HepG2 (cell line): ENCODE data around the gene SPACA4. TPM values are rescaled to one million over a fixed set of nuclear protein-coding genes. Genes with fewer than 3 reads are reported as not detected.

Experiments
- ATAC-seq: fragments of 200-7000 bp; cut with Tn5 transposase; 3 replicates; pipeline ENCODE4 v1.9.1; 2020; ENCODE audit warnings: mild to moderate bottlenecking, moderate library complexity
- BruUV-seq: library from RNA; stranded (reverse); fragments of 400-500 nt; replicated peaks from 2 replicates; lab custom pipeline; 2021; lab: Mats Ljungman, UMichigan
- CTCF ChIA-PET: fragments of 300-600 bp; formaldehyde crosslinking; extraction: SDS; loops from one replicate; lab custom pipeline; 2021; ENCODE audit warnings: low total read pairs, inconsistent platforms, low intra/inter-chr PET ratio; lab: Yijun Ruan, JAX
- POLR2A ChIA-PET: fragments of 350-600 bp; sonication (Branson Sonifier 250); formaldehyde crosslinking; loops from one replicate; lab custom pipeline; 2020; ENCODE audit warnings: antibody characterized with exemption, inconsistent platforms; lab: Yijun Ruan, JAX
- DNase-seq: peaks from one replicate; pipeline ENCODE4 v3.0.0-alpha.2; 2015; ENCODE audit warnings: low spot score
- FAIRE-seq: peaks from 3 replicates; lab custom pipeline; 2011; peaks lifted over from hg19 to GRCh38; lab: Jason Lieb, UNC
- H2AFZ ChIP-seq: one replicate; pipeline ENCODE4 v1.6.1; 2011; ENCODE audit warnings: low read length, inconsistent platforms
- H3K27ac ChIP-seq: fragments of 300-600 bp; 3 replicates; pipeline ENCODE4 v1.8.0; 2011; ENCODE audit warnings: mixed run types, mild to moderate bottlenecking, mixed read lengths, low read length, inconsistent platforms; ENCODE audit not compliant: insufficient read depth; ENCODE audit errors: extremely low read length
- H3K27me3 ChIP-seq, 2 experiments: fragments of 200-600 bp in 1 of 2; 2 replicates in 1 of 2; 3 replicates in 1 of 2; pipeline versions ENCODE4 v1.6.0 to v1.8.0; 2011; ENCODE audit warnings: low read length in 2 of 2, mild to moderate bottlenecking in 2 of 2, moderate library complexity in 2 of 2, inconsistent platforms in 1 of 2; ENCODE audit not compliant: insufficient read depth in 2 of 2, control insufficient read depth in 1 of 2
- H3K36me3 ChIP-seq, 2 experiments: fragments of 200-600 bp in 1 of 2; replicated peaks in 1 of 2; 2 replicates in 1 of 2; 3 replicates in 1 of 2; pipeline versions ENCODE4 v1.5.1 to v1.8.0; 2011; ENCODE audit warnings: low read length in 2 of 2, inconsistent platforms in 1 of 2; ENCODE audit not compliant: insufficient read depth in 2 of 2, control insufficient read depth in 1 of 2
- H3K4me1 ChIP-seq: 2 replicates; pipeline ENCODE4 v1.5.1; 2012; ENCODE audit warnings: low read length, inconsistent platforms; ENCODE audit not compliant: insufficient read depth
- H3K4me2 ChIP-seq: 2 replicates; pipeline ENCODE4 v1.6.0; 2011; ENCODE audit warnings: low read depth, low read length, inconsistent platforms
- H3K4me3 ChIP-seq, 3 experiments: fragments of 200-600 bp in 1 of 3; sonication (generic), shearing (Covaris generic) in 1 of 3; replicated peaks in 1 of 3; 2 replicates each; pipeline ENCODE4 v1.5.1; 2011 to 2016; ENCODE audit warnings: low read length in 3 of 3, inconsistent platforms in 2 of 3, low read depth in 2 of 3, mild to moderate bottlenecking in 2 of 3, control low read depth in 1 of 3, mixed read lengths in 1 of 3; ENCODE audit not compliant: insufficient read depth in 1 of 3
- H3K79me2 ChIP-seq: one replicate; pipeline ENCODE4 v1.6.1; 2011; ENCODE audit warnings: low read length, inconsistent platforms; ENCODE audit not compliant: insufficient read depth
- H3K9ac ChIP-seq: 2 replicates; pipeline ENCODE4 v1.6.0; 2011; ENCODE audit warnings: mild to moderate bottlenecking, low read depth, low read length, inconsistent platforms; ENCODE audit not compliant: insufficient read depth
- H3K9me3 ChIP-seq: 2 replicates; pipeline ENCODE4 v1.5.1; 2012; ENCODE audit warnings: mild to moderate bottlenecking, low read length
- H4K20me1 ChIP-seq: 2 replicates; pipeline ENCODE4 v1.6.0; 2011; ENCODE audit warnings: inconsistent platforms, mild to moderate bottlenecking, low read length, moderate library complexity; ENCODE audit not compliant: insufficient read depth
- FOXA1 ChIP-seq, 2 experiments: fragments of 450-650 bp in 1 of 2; sonication (generic) in 1 of 2; formaldehyde crosslinking in 1 of 2; IDR thresholded peaks; 2 replicates each; pipeline versions ENCODE4 v1.4.0 to v1.6.1; 2016 to 2020; ENCODE audit warnings: missing genetic modification reagents in 1 of 2
- KMT2B ChIP-seq: IDR thresholded peaks from 2 replicates; pipeline ENCODE4 v1.6.1; 2016; ENCODE audit warnings: missing genetic modification reagents, missing compliant biosample characterization
- LCORL ChIP-seq, 2 experiments: fragments of 450-650 bp in 1 of 2; sonication (generic) in 1 of 2; formaldehyde crosslinking in 1 of 2; IDR thresholded peaks; 2 replicates each; pipeline versions ENCODE4 v1.5.0 to v1.6.1; 2017 to 2020; ENCODE audit warnings: antibody characterized with exemption in 1 of 2, missing genetic modification reagents in 1 of 2
- RXRB ChIP-seq: IDR thresholded peaks from 2 replicates; pipeline ENCODE4 v1.6.1; 2016; ENCODE audit warnings: borderline replicate concordance, missing genetic modification reagents, missing compliant biosample characterization
- SAP130 ChIP-seq: IDR thresholded peaks from 2 replicates; pipeline ENCODE4 v1.6.1; 2016; ENCODE audit warnings: low read depth
- SYNCRIP ChIP-seq: fragments of 200-400 bp; formaldehyde crosslinking; IDR thresholded peaks from 2 replicates; pipeline ENCODE4 v1.6.1; 2018; ENCODE audit warnings: mild to moderate bottlenecking, low read depth, low read length; ENCODE audit not compliant: insufficient read depth
- ZNF263 ChIP-seq: sonication (generic); formaldehyde crosslinking; IDR thresholded peaks from 2 replicates; pipeline ENCODE4 v1.4.0; 2020; ENCODE audit warnings: missing genetic modification reagents
- ZNF598 ChIP-seq: sonication (generic); formaldehyde crosslinking; IDR thresholded peaks from 2 replicates; pipeline ENCODE4 v1.5.1; 2020; ENCODE audit warnings: mild to moderate bottlenecking, missing genetic modification reagents, borderline replicate concordance
- ZNF768 ChIP-seq: sonication (generic); formaldehyde crosslinking; IDR thresholded peaks from 2 replicates; pipeline ENCODE4 v1.4.0; 2020; ENCODE audit warnings: missing genetic modification reagents
- WGBS: methylation state at CpG from one replicate; pipeline ENCODE4 v1.1.6; 2017; ENCODE audit warnings: low lambda C conversion rate; 5-methylcytosine and 5-hydroxymethylcytosine counted together
- in situ Hi-C: cut with HindIII; loops from 2 replicates; pipeline ENCODE4 v1.10.0; 2017; ENCODE audit warnings: low pct_unique_long_range_greater_than_20kb; ENCODE audit not compliant: extremely low pct_ligation_motif_present
- intact Hi-C: fragments of 100-400 bp; cut with micrococcal nuclease; formaldehyde crosslinking; loops from one replicate; pipeline ENCODE4 v1.10.0; 2022; ENCODE audit not compliant: unreplicated experiment
- polyA plus RNA-seq, 8 experiments: library from polyadenylated mRNA; depleted of rRNA in 3 of 8; stranded (reverse) in 7 of 8; unstranded in 1 of 8; fragments of >200 nt; fragmentation: Illumina TruSeq in 4 of 8; extraction: Trizol in 4 of 8; gene quantifications; 2 replicates each; pipeline versions ENCODE4 v1.2.1 to v1.2.3, GENCODE V29; 2011 to 2016; ENCODE audit warnings: low read depth in 4 of 8, missing spikeins in 1 of 8, mixed read lengths in 1 of 8; ENCODE audit not compliant: insufficient read depth in 1 of 8
- total RNA-seq, 5 experiments: library from RNA; depleted of rRNA; stranded (reverse); fragments of >200 nt; fragmentation: Illumina TruSeq; extraction: Trizol; gene quantifications; 2 replicates each; pipeline ENCODE4 v1.2.3, GENCODE V29; 2016; ENCODE audit warnings: low read depth in 1 of 5
- TF ChIP-seq, protein P1 (sequence below): sonication (generic); formaldehyde crosslinking; IDR thresholded peaks from 2 replicates; pipeline ENCODE4 v1.5.1; 2020; ENCODE audit warnings: mild to moderate bottlenecking, missing genetic modification reagents, moderate library complexity
- TF ChIP-seq, protein P2 (sequence below): sonication (generic); formaldehyde crosslinking; IDR thresholded peaks from 2 replicates; pipeline ENCODE4 v1.4.0; 2020; ENCODE audit warnings: missing genetic modification reagents, borderline replicate concordance
- TF ChIP-seq, protein P3 (sequence below): sonication (generic); formaldehyde crosslinking; IDR thresholded peaks from 2 replicates; pipeline ENCODE4 v1.5.1; 2020; ENCODE audit warnings: missing genetic modification reagents, mild to moderate bottlenecking, borderline replicate concordance

The SPACA4 gene
- total and polyA plus RNA-seq, 2 of the 13 experiments (the other 11 are each of a cell fraction or from before 2014, with no cell fraction given): not detected

DNA sequence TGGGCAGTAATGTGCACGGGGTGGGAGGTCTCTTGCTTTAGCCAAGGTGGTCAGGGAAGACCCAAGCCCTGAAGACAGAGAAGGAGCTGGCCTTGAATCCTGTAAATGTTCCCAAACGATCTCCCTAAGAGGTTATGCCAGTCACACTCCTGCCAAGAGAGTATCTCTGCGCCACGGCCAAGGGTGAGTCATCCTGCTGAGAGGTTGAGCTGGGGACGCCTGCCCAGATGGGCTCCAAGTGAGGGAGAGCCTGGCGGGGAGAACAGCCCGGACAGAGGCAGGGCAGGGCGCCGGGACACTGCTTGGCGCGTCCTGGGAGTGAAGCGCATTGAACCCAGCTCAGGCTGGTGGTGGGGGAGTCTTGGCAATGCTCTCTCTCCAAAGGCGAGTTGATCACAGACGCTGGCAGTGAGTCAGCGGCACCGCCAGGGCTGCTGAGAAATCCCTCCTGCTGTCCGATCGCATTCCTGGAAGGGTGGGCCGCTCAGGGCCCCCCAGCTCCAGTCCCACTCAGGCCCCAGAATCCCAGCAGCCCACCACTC lies 38.1 kb upstream of the SPACA4 start:
- Histone ChIP-seq H3K4me2 (peak overlapping the region; percentile 67), H4K20me1 (no peaks in the 10 kb centered on the region), H3K27me3 (no peaks in the 10 kb centered on the region), H3K4me3 (peak overlapping the region in 1 of 3 experiments; percentile 60; a peak in 1 of 6 replicates), H2AFZ (no peak overlapping the region), H3K9me3 (no peaks in the 10 kb centered on the region), H3K79me2 (no peaks in the 10 kb centered on the region), H3K27ac (no peak overlapping the region), H3K36me3 (no peaks in the 10 kb centered on the region), H3K9ac (peak overlapping the region; percentile 44; the same call in 1 of the 2 replicates), H3K4me1 (peaks cover 80% of the 10 kb centered on the region)
- CTCF ChIA-PET: no interaction called here
- no TSS peak for BruUV-seq
- WGBS: 19% methylated on average over 4 of the region's 19 CpGs
- no peak for FAIRE-seq
- intact Hi-C loops: no loop called here
- peak; percentile 77 for ATAC-seq
- in situ Hi-C loops: no loop called here
- POLR2A ChIA-PET: interaction anchor here (0.6 to 1.5 kb wide), 6 partner anchors 10 to 66 kb away, joined by 3 to 8 read pairs (median 4); partner anchors contain the start of genes RPL18 and SPHK2
- peak; percentile 61 for DNase-seq
- TF ChIP-seq, protein P1, sequence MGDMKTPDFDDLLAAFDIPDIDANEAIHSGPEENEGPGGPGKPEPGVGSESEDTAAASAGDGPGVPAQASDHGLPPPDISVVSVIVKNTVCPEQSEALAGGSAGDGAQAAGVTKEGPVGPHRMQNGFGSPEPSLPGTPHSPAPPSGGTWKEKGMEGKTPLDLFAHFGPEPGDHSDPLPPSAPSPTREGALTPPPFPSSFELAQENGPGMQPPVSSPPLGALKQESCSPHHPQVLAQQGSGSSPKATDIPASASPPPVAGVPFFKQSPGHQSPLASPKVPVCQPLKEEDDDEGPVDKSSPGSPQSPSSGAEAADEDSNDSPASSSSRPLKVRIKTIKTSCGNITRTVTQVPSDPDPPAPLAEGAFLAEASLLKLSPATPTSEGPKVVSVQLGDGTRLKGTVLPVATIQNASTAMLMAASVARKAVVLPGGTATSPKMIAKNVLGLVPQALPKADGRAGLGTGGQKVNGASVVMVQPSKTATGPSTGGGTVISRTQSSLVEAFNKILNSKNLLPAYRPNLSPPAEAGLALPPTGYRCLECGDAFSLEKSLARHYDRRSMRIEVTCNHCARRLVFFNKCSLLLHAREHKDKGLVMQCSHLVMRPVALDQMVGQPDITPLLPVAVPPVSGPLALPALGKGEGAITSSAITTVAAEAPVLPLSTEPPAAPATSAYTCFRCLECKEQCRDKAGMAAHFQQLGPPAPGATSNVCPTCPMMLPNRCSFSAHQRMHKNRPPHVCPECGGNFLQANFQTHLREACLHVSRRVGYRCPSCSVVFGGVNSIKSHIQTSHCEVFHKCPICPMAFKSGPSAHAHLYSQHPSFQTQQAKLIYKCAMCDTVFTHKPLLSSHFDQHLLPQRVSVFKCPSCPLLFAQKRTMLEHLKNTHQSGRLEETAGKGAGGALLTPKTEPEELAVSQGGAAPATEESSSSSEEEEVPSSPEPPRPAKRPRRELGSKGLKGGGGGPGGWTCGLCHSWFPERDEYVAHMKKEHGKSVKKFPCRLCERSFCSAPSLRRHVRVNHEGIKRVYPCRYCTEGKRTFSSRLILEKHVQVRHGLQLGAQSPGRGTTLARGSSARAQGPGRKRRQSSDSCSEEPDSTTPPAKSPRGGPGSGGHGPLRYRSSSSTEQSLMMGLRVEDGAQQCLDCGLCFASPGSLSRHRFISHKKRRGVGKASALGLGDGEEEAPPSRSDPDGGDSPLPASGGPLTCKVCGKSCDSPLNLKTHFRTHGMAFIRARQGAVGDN (CRISPR knock-in tag): peak; percentile 55
- peak; percentile 22; the same call in 1 of the 2 replicates for TF ChIP-seq ZNF263 (CRISPR knock-in tag)
- TF ChIP-seq SAP130 (CRISPR knock-in tag): 0 out of 2 replicates have a peak, but pooled peaks have one; percentile 33
- TF ChIP-seq, protein P2, sequence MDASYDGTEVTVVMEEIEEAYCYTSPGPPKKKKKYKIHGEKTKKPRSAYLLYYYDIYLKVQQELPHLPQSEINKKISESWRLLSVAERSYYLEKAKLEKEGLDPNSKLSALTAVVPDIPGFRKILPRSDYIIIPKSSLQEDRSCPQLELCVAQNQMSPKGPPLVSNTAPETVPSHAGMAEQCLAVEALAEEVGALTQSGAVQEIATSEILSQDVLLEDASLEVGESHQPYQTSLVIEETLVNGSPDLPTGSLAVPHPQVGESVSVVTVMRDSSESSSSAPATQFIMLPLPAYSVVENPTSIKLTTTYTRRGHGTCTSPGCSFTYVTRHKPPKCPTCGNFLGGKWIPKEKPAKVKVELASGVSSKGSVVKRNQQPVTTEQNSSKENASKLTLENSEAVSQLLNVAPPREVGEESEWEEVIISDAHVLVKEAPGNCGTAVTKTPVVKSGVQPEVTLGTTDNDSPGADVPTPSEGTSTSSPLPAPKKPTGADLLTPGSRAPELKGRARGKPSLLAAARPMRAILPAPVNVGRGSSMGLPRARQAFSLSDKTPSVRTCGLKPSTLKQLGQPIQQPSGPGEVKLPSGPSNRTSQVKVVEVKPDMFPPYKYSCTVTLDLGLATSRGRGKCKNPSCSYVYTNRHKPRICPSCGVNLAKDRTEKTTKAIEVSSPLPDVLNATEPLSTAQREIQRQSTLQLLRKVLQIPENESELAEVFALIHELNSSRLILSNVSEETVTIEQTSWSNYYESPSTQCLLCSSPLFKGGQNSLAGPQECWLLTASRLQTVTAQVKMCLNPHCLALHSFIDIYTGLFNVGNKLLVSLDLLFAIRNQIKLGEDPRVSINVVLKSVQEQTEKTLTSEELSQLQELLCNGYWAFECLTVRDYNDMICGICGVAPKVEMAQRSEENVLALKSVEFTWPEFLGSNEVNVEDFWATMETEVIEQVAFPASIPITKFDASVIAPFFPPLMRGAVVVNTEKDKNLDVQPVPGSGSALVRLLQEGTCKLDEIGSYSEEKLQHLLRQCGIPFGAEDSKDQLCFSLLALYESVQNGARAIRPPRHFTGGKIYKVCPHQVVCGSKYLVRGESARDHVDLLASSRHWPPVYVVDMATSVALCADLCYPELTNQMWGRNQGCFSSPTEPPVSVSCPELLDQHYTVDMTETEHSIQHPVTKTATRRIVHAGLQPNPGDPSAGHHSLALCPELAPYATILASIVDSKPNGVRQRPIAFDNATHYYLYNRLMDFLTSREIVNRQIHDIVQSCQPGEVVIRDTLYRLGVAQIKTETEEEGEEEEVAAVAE (CRISPR knock-in tag): no peak
- TF ChIP-seq ZNF598: 0 out of 2 replicates have a peak, but pooled peaks have one; percentile 23
- TF ChIP-seq, protein P3, sequence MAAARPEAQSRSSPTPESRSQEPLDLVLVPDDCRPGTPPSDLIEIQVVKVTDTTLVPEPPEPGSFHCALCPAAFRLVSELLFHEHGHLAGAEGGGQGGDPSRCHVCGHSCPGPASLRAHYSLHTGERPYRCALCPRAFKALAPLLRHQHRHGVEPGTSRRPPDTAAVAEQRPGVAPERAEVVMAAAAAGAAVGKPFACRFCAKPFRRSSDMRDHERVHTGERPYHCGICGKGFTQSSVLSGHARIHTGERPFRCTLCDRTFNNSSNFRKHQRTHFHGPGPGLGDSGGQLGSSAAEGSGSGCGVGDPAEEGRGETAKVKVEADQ (CRISPR knock-in tag): 0 out of 2 replicates have a peak, but pooled peaks have one; percentile 30
- 0 out of 2 replicates have a peak, but pooled peaks have one; percentile 23 for TF ChIP-seq RXRB (CRISPR knock-in tag)
- TF ChIP-seq ZNF768 (CRISPR knock-in tag): peak; percentile 62; the same call in 1 of the 2 replicates
- no peak for TF ChIP-seq FOXA1 (IDR thresholded peaks at IDR 0.05)
- no peak for TF ChIP-seq FOXA1 (CRISPR knock-in tag; IDR thresholded peaks at IDR 0.05)
- no peak for TF ChIP-seq KMT2B (CRISPR knock-in tag)
- no peak for TF ChIP-seq LCORL (IDR thresholded peaks at IDR 0.05)
- no peak for TF ChIP-seq LCORL (CRISPR knock-in tag; IDR thresholded peaks at IDR 0.05)
- TF ChIP-seq SYNCRIP: no peak
